HepG2 (cell line): ENCODE measurements around the gene ODC1. TPM values are rescaled to one million over a fixed set of nuclear protein-coding genes. Genes with fewer than 3 reads are reported as not detected.

Experiments
- ATF7 ChIP-seq, 2 experiments: fragments of 450-650 bp in 1 of 2; sonication (generic) in 1 of 2; formaldehyde crosslinking in 1 of 2; IDR thresholded peaks; 2 replicates each; pipeline versions ENCODE4 v1.4.0 to v1.6.1; 2016 to 2020; ENCODE audit warnings: antibody characterized with exemption in 1 of 2, mild to moderate bottlenecking in 1 of 2, missing genetic modification reagents in 1 of 2
- CREB3 ChIP-seq: sonication (generic); formaldehyde crosslinking; IDR thresholded peaks from 2 replicates; pipeline ENCODE4 v1.5.0; 2020; ENCODE audit warnings: missing genetic modification reagents
- FOXK1 ChIP-seq: sonication (generic); formaldehyde crosslinking; IDR thresholded peaks from 2 replicates; pipeline ENCODE4 v1.4.0; 2020; ENCODE audit warnings: low read depth, missing genetic modification reagents, borderline replicate concordance
- FOXO1 ChIP-seq: sonication (generic); formaldehyde crosslinking; IDR thresholded peaks from 2 replicates; pipeline ENCODE4 v1.4.0; 2020; ENCODE audit warnings: missing genetic modification reagents
- MEF2D ChIP-seq: sonication (generic); formaldehyde crosslinking; IDR thresholded peaks from 2 replicates; pipeline ENCODE4 v1.5.1; 2020; ENCODE audit warnings: mild to moderate bottlenecking, missing genetic modification reagents
- MTA1 ChIP-seq: sonication (generic); formaldehyde crosslinking; IDR thresholded peaks from 2 replicates; pipeline ENCODE4 v1.4.0; 2020; ENCODE audit warnings: missing genetic modification reagents, mild to moderate bottlenecking, borderline replicate concordance
- NBN ChIP-seq: fragments of 450-650 bp; conservative IDR thresholded peaks from 2 replicates; pipeline ENCODE4 v1.6.1; 2017
- NCOA5 ChIP-seq: sonication (generic); formaldehyde crosslinking; IDR thresholded peaks from 2 replicates; pipeline ENCODE4 v1.4.0; 2020; ENCODE audit warnings: missing genetic modification reagents
- NFIC ChIP-seq: IDR thresholded peaks from 2 replicates; pipeline ENCODE4 v1.6.1; 2012; ENCODE audit warnings: mild to moderate bottlenecking, low read length, inconsistent platforms
- RFX3 ChIP-seq: IDR thresholded peaks from 2 replicates; pipeline ENCODE4 v1.6.1; 2016; ENCODE audit warnings: missing biosample characterization, missing genetic modification reagents
- RNF2 ChIP-seq: fragments of 450-650 bp; conservative IDR thresholded peaks from 2 replicates; pipeline ENCODE4 v1.6.1; 2016; ENCODE audit warnings: low read depth
- SMAD3 ChIP-seq: sonication (generic); formaldehyde crosslinking; IDR thresholded peaks from 2 replicates; pipeline ENCODE4 v1.4.0; 2020; ENCODE audit warnings: missing genetic modification reagents
- SMYD3 ChIP-seq: sonication (generic); formaldehyde crosslinking; IDR thresholded peaks from 2 replicates; pipeline ENCODE4 v1.8.1; 2023; ENCODE audit warnings: mild to moderate bottlenecking, missing genetic modification reagents
- TEAD3 ChIP-seq: optimal IDR thresholded peaks from 2 replicates; pipeline ENCODE3; 2016; ENCODE audit warnings: borderline replicate concordance
- TFDP1 ChIP-seq: IDR thresholded peaks from 2 replicates; pipeline ENCODE4 v1.6.1; 2016; ENCODE audit warnings: missing compliant biosample characterization, missing genetic modification reagents, borderline replicate concordance
- ZBTB10 ChIP-seq: sonication (generic); formaldehyde crosslinking; IDR thresholded peaks from 2 replicates; pipeline ENCODE4 v1.4.0; 2020; ENCODE audit warnings: missing genetic modification reagents, borderline replicate concordance
- ZFP62 ChIP-seq: sonication (generic); formaldehyde crosslinking; IDR thresholded peaks from 2 replicates; pipeline ENCODE4 v1.4.0; 2020; ENCODE audit warnings: missing genetic modification reagents
- ZNF124 ChIP-seq: sonication (generic); formaldehyde crosslinking; IDR thresholded peaks from 2 replicates; pipeline ENCODE4 v1.4.0; 2020; ENCODE audit warnings: missing genetic modification reagents
- ZNF230 ChIP-seq: sonication (generic); formaldehyde crosslinking; IDR thresholded peaks from 2 replicates; pipeline ENCODE4 v1.4.0; 2020; ENCODE audit warnings: mild to moderate bottlenecking, missing genetic modification reagents
- ZNF558 ChIP-seq: sonication (generic); formaldehyde crosslinking; IDR thresholded peaks from 2 replicates; pipeline ENCODE4 v1.9.0; 2022; ENCODE audit warnings: mild to moderate bottlenecking, missing genetic modification reagents, borderline replicate concordance
- ZNF704 ChIP-seq: sonication (generic); formaldehyde crosslinking; IDR thresholded peaks from 2 replicates; pipeline ENCODE4 v1.8.1; 2023; ENCODE audit warnings: mild to moderate bottlenecking, inconsistent platforms, moderate library complexity, missing genetic modification reagents, borderline replicate concordance
- ZNF720 ChIP-seq: sonication (generic); formaldehyde crosslinking; IDR thresholded peaks from 2 replicates; pipeline ENCODE4 v1.4.0; 2020; ENCODE audit warnings: missing genetic modification reagents
- ZNF766 ChIP-seq: sonication (generic); formaldehyde crosslinking; IDR thresholded peaks from 2 replicates; pipeline ENCODE4 v1.5.0; 2020; ENCODE audit warnings: missing genetic modification reagents, borderline replicate concordance
- ZNF772 ChIP-seq: sonication (generic); formaldehyde crosslinking; IDR thresholded peaks from 2 replicates; pipeline ENCODE4 v1.5.0; 2020; ENCODE audit warnings: mild to moderate bottlenecking, missing genetic modification reagents
- ZNF841 ChIP-seq: sonication (generic); formaldehyde crosslinking; IDR thresholded peaks from 2 replicates; pipeline ENCODE4 v1.8.1; 2023; ENCODE audit warnings: missing genetic modification reagents, borderline replicate concordance
- ZNF879 ChIP-seq: sonication (generic); formaldehyde crosslinking; IDR thresholded peaks from 2 replicates; pipeline ENCODE4 v1.8.1; 2023; ENCODE audit warnings: missing genetic modification reagents
- polyA plus RNA-seq, 8 experiments: library from polyadenylated mRNA; depleted of rRNA in 3 of 8; stranded (reverse) in 7 of 8; unstranded in 1 of 8; fragments of >200 nt; fragmentation: Illumina TruSeq in 4 of 8; extraction: Trizol in 4 of 8; gene quantifications; 2 replicates each; pipeline versions ENCODE4 v1.2.1 to v1.2.3, GENCODE V29; 2011 to 2016; ENCODE audit warnings: low read depth in 4 of 8, missing spikeins in 1 of 8, mixed read lengths in 1 of 8; ENCODE audit not compliant: insufficient read depth in 1 of 8
- total RNA-seq, 5 experiments: library from RNA; depleted of rRNA; stranded (reverse); fragments of >200 nt; fragmentation: Illumina TruSeq; extraction: Trizol; gene quantifications; 2 replicates each; pipeline ENCODE4 v1.2.3, GENCODE V29; 2016; ENCODE audit warnings: low read depth in 1 of 5

ODC1 gene
- total and polyA plus RNA-seq, 2 of the 13 experiments (the other 11 are each of a cell fraction or from before 2014, with no cell fraction given) = 142 to 371 TPM

- TF ChIP-seq ZBTB10 (peak; percentile 94), MTA1 (CRISPR knock-in tag) (peak; percentile 15), CREB3 (CRISPR knock-in tag) (peak; percentile 99), RNF2 (peak; percentile 100), ZNF879 (CRISPR knock-in tag) (peak; percentile 99), NFIC (no peak), SMAD3 (CRISPR knock-in tag) (0 out of 2 replicates have a peak, but pooled peaks have one; percentile 35), FOXO1 (CRISPR knock-in tag) (no peak), ZNF720 (no peak), ZNF558 (peak; percentile 99; the same call in 1 of the 2 replicates), ATF7 (IDR thresholded peaks at IDR 0.05) (no peak), ATF7 (CRISPR knock-in tag; IDR thresholded peaks at IDR 0.05) (peak; percentile 70), ZNF124 (CRISPR knock-in tag) (no peak; the same call in 1 of the 2 replicates), MEF2D (no peak), ZNF772 (CRISPR knock-in tag) (peak; percentile 71; the same call in 1 of the 2 replicates), SMYD3 (peak; percentile 67; the same call in 1 of the 2 replicates), FOXK1 (CRISPR knock-in tag) (no peak; the same call in 1 of the 2 replicates), ZFP62 (CRISPR knock-in tag) (no peak), ZNF841 (CRISPR knock-in tag) (peak; percentile 95), TEAD3 (CRISPR knock-in tag) (no peak), TFDP1 (CRISPR knock-in tag) (peak; percentile 97), NBN (no peak), ZNF766 (CRISPR knock-in tag) (peak; percentile 99), ZNF704 (CRISPR knock-in tag) (no peak; the same call in 1 of the 2 replicates), NCOA5 (no peak), ZNF230 (peak; percentile 75; the same call in 1 of the 2 replicates), RFX3 (CRISPR knock-in tag) (peak; percentile 73)
Observed at GRCh38 chr2:10447895-10448575, at the start of gene ODC1 (continued).
